HepG2 (cell line): ENCODE measurements around the gene ZKSCAN5. TPM values are rescaled to one million over a fixed set of nuclear protein-coding genes. Genes with fewer than 3 reads are reported as not detected.

ENCODE experiments used
- AKNA ChIP-seq: sonication (generic); formaldehyde crosslinking; IDR thresholded peaks from 2 replicates; pipeline ENCODE4 v1.4.0; 2020; ENCODE audit warnings: missing genetic modification reagents, borderline replicate concordance
- ATF2 ChIP-seq: sonication (generic); formaldehyde crosslinking; IDR thresholded peaks from 2 replicates; pipeline ENCODE4 v1.4.0; 2020; ENCODE audit warnings: missing genetic modification reagents
- ATF7-NPFF ChIP-seq: sonication (generic); formaldehyde crosslinking; IDR thresholded peaks from 2 replicates; pipeline ENCODE4 v1.8.1; 2023; ENCODE audit warnings: mild to moderate bottlenecking, low read depth, missing genetic modification reagents, moderate library complexity
- BRF2 ChIP-seq: sonication (generic); formaldehyde crosslinking; IDR thresholded peaks from 2 replicates; pipeline ENCODE4 v1.8.1; 2022; ENCODE audit warnings: mild to moderate bottlenecking, missing genetic modification reagents
- DZIP1 ChIP-seq: sonication (generic); formaldehyde crosslinking; IDR thresholded peaks from 2 replicates; pipeline ENCODE4 v1.5.0; 2020; ENCODE audit warnings: mild to moderate bottlenecking, missing genetic modification reagents
- ELF1 ChIP-seq: sonication (generic); formaldehyde crosslinking; IDR thresholded peaks from 2 replicates; pipeline ENCODE4 v1.4.0; 2020; ENCODE audit warnings: missing genetic modification reagents
- GTF2F1 ChIP-seq: fragments of 150-350 bp; IDR thresholded peaks from 2 replicates; pipeline ENCODE4 v1.6.1; 2014; ENCODE audit warnings: low read length
- GZF1 ChIP-seq: sonication (generic); formaldehyde crosslinking; IDR thresholded peaks from 2 replicates; pipeline ENCODE4 v1.5.1; 2020; ENCODE audit warnings: mild to moderate bottlenecking, missing genetic modification reagents
- KLF6 ChIP-seq: IDR thresholded peaks from 2 replicates; pipeline ENCODE4 v1.8.0; 2016; ENCODE audit warnings: missing biosample characterization, missing genetic modification reagents
- POGZ ChIP-seq: sonication (generic); formaldehyde crosslinking; IDR thresholded peaks from 2 replicates; pipeline ENCODE4 v1.4.0; 2020; ENCODE audit warnings: mild to moderate bottlenecking, missing genetic modification reagents
- ZNF629 ChIP-seq: sonication (generic); formaldehyde crosslinking; conservative IDR thresholded peaks from 2 replicates; pipeline ENCODE4 v1.5.0; 2020; ENCODE audit warnings: missing genetic modification reagents
- polyA plus RNA-seq, 8 experiments: library from polyadenylated mRNA; depleted of rRNA in 3 of 8; stranded (reverse) in 7 of 8; unstranded in 1 of 8; fragments of >200 nt; fragmentation: Illumina TruSeq in 4 of 8; extraction: Trizol in 4 of 8; gene quantifications; 2 replicates each; pipeline versions ENCODE4 v1.2.1 to v1.2.3, GENCODE V29; 2011 to 2016; ENCODE audit warnings: low read depth in 4 of 8, missing spikeins in 1 of 8, mixed read lengths in 1 of 8; ENCODE audit not compliant: insufficient read depth in 1 of 8
- total RNA-seq, 5 experiments: library from RNA; depleted of rRNA; stranded (reverse); fragments of >200 nt; fragmentation: Illumina TruSeq; extraction: Trizol; gene quantifications; 2 replicates each; pipeline ENCODE4 v1.2.3, GENCODE V29; 2016; ENCODE audit warnings: low read depth in 1 of 5
- TF ChIP-seq, protein P1 (sequence below): sonication (generic); formaldehyde crosslinking; IDR thresholded peaks from 2 replicates; pipeline ENCODE4 v1.4.0; 2020; ENCODE audit warnings: missing genetic modification reagents, mild to moderate bottlenecking, borderline replicate concordance
- TF ChIP-seq, protein P2 (sequence below): sonication (generic); formaldehyde crosslinking; IDR thresholded peaks from 2 replicates; pipeline ENCODE4 v1.5.0; 2020; ENCODE audit warnings: mild to moderate bottlenecking, missing genetic modification reagents

ZKSCAN5 gene
- total and polyA plus RNA-seq, 2 of the 13 experiments (the other 11 are each of a cell fraction or from before 2014, with no cell fraction given) = 5.5 to 11.7 TPM

- TF ChIP-seq, protein P1, sequence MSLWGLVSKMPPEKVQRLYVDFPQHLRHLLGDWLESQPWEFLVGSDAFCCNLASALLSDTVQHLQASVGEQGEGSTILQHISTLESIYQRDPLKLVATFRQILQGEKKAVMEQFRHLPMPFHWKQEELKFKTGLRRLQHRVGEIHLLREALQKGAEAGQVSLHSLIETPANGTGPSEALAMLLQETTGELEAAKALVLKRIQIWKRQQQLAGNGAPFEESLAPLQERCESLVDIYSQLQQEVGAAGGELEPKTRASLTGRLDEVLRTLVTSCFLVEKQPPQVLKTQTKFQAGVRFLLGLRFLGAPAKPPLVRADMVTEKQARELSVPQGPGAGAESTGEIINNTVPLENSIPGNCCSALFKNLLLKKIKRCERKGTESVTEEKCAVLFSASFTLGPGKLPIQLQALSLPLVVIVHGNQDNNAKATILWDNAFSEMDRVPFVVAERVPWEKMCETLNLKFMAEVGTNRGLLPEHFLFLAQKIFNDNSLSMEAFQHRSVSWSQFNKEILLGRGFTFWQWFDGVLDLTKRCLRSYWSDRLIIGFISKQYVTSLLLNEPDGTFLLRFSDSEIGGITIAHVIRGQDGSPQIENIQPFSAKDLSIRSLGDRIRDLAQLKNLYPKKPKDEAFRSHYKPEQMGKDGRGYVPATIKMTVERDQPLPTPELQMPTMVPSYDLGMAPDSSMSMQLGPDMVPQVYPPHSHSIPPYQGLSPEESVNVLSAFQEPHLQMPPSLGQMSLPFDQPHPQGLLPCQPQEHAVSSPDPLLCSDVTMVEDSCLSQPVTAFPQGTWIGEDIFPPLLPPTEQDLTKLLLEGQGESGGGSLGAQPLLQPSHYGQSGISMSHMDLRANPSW (CRISPR knock-in tag) = 0 out of 2 replicates have a peak, but pooled peaks have one; percentile 36
- TF ChIP-seq DZIP1 (CRISPR knock-in tag) (no peak), ATF2 (CRISPR knock-in tag) (no peak), GTF2F1 (no peak), KLF6 (CRISPR knock-in tag) (no peak), ATF7-NPFF (CRISPR knock-in tag) (0 out of 2 replicates have a peak, but pooled peaks have one; percentile 50), ZNF629 (no peak), ELF1 (peak; percentile 93), AKNA (no peak), POGZ (CRISPR knock-in tag) (peak; percentile 28; the same call in 1 of the 2 replicates), BRF2 (CRISPR knock-in tag) (no peak), GZF1 (CRISPR knock-in tag) (no peak)
- TF ChIP-seq, protein P2, sequence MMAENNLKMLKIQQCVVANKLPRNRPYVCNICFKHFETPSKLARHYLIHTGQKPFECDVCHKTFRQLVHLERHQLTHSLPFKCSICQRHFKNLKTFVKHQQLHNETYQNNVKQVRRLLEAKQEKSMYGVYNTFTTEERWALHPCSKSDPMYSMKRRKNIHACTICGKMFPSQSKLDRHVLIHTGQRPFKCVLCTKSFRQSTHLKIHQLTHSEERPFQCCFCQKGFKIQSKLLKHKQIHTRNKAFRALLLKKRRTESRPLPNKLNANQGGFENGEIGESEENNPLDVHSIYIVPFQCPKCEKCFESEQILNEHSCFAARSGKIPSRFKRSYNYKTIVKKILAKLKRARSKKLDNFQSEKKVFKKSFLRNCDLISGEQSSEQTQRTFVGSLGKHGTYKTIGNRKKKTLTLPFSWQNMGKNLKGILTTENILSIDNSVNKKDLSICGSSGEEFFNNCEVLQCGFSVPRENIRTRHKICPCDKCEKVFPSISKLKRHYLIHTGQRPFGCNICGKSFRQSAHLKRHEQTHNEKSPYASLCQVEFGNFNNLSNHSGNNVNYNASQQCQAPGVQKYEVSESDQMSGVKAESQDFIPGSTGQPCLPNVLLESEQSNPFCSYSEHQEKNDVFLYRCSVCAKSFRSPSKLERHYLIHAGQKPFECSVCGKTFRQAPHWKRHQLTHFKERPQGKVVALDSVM (CRISPR knock-in tag) = 0 out of 2 replicates have a peak, but pooled peaks have one; percentile 14
Observed at GRCh38 chr7:99504603-99505323, at the start of gene ZKSCAN5 (continued).
